ENCODE measurements around the gene IGFBP4. TPM values are rescaled to one million over a fixed set of nuclear protein-coding genes. Genes with fewer than 3 reads are reported as not detected.
A peak's percentile ranks its signal among the peaks of the same experiment; 100 is the strongest.
"Not testable (repeated sequence)": the region's sequence is repeated elsewhere in the genome, so short reads cannot be mapped to it uniquely, and the experiment has no call there.

The IGFBP4 gene
- total RNA-seq, 4 donors from 2014 or later = 35.1 to 90.4 (median 39.6) TPM

GRCh38 chr17:40410082-40410481, 33.2 kb upstream of the IGFBP4 start:
- 82 to 84% methylated on average over 1 of the region's 1 CpG for WGBS, 2 donors
- TF ChIP-seq, protein P1, sequence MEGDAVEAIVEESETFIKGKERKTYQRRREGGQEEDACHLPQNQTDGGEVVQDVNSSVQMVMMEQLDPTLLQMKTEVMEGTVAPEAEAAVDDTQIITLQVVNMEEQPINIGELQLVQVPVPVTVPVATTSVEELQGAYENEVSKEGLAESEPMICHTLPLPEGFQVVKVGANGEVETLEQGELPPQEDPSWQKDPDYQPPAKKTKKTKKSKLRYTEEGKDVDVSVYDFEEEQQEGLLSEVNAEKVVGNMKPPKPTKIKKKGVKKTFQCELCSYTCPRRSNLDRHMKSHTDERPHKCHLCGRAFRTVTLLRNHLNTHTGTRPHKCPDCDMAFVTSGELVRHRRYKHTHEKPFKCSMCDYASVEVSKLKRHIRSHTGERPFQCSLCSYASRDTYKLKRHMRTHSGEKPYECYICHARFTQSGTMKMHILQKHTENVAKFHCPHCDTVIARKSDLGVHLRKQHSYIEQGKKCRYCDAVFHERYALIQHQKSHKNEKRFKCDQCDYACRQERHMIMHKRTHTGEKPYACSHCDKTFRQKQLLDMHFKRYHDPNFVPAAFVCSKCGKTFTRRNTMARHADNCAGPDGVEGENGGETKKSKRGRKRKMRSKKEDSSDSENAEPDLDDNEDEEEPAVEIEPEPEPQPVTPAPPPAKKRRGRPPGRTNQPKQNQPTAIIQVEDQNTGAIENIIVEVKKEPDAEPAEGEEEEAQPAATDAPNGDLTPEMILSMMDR (IDR thresholded peaks at IDR 0.05) = no peak
- no peak for TF ChIP-seq POLR2A (IDR thresholded peaks at IDR 0.05)
- intact Hi-C loops (cut with DNase I; ENCODE audit: low total_unique reads) = loop anchor here (10.0 kb wide), 2 partner anchors 45 to 105 kb away; partner anchors contain the start of genes GJD3 and RARA

GRCh38 chr17:40411821-40412220, 31.4 kb upstream of the IGFBP4 start:
- no peak for DNase-seq (ENCODE audit: low spot score in 2 of 2)
- 94 to 98% methylated on average over 4 of the region's 4 CpGs for WGBS, 2 donors
- TF ChIP-seq, protein P1 (IDR thresholded peaks at IDR 0.05) = no peak
- TF ChIP-seq POLR2A (IDR thresholded peaks at IDR 0.05) = no peak
- no peak overlapping the region for H3K4me3 ChIP-seq (ENCODE audit: low read depth, poor library complexity, severe bottlenecking)
- intact Hi-C loops (cut with DNase I; ENCODE audit: low total_unique reads) = loop anchor here (10.0 kb wide), 2 partner anchors 47 to 107 kb away; partner anchors contain the start of genes GJD3 and RARA

More at GRCh38 chr17:40410082-40410481, 33.2 kb upstream of the IGFBP4 start:
- DNase-seq (ENCODE audit: low spot score in 2 of 2) = no peak
- H3K4me3 ChIP-seq (ENCODE audit: low read depth, poor library complexity, severe bottlenecking) = no peak overlapping the region

- intact Hi-C loops (cut with DNase I; ENCODE audit: low total_unique reads) = loop anchor here (10.0 kb wide), 2 partner anchors 48 to 108 kb away; partner anchors contain the start of genes GJD3 and RARA
- no peak for DNase-seq (ENCODE audit: low spot score in 2 of 2)
- no peak overlapping the region for H3K4me3 ChIP-seq (ENCODE audit: low read depth, poor library complexity, severe bottlenecking)
- no peak for TF ChIP-seq POLR2A (IDR thresholded peaks at IDR 0.05)
- TF ChIP-seq, protein P1 (IDR thresholded peaks at IDR 0.05) = no peak
Measured at GRCh38 chr17:40412880-40413279, 30.4 kb upstream of the IGFBP4 start.

DNA sequence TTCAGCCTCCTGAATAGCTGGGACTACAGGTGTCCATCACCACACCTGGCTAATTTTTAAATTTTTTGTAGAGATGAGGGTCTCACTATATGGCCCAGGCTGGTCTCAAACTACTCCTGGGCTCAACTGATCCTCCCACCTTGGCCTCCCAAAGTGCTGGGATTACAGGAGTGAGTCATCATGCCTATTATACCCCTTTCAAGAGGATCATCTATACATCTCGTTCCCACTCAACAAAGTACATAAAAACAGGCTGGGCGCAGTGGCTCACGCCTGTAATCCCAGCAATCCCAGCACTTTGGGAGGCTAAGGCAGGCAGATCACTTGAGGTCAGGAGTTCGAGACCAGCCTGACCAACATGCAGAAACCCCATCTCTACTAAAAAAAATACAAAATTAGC, 28.9 kb upstream of the IGFBP4 start:
- intact Hi-C loops (cut with DNase I; ENCODE audit: low total_unique reads) = loop anchor here (10.0 kb wide), 2 partner anchors 50 to 110 kb away; partner anchors contain the start of genes GJD3 and RARA
- H3K4me3 ChIP-seq (ENCODE audit: low read depth, poor library complexity, severe bottlenecking) = not testable (repeated sequence)
- DNase-seq (ENCODE audit: low spot score in 2 of 2) = peak in 1 of 2 donors; percentile 28
- 85 to 89% methylated on average over 4 of the region's 4 CpGs for WGBS, 2 donors

DNA sequence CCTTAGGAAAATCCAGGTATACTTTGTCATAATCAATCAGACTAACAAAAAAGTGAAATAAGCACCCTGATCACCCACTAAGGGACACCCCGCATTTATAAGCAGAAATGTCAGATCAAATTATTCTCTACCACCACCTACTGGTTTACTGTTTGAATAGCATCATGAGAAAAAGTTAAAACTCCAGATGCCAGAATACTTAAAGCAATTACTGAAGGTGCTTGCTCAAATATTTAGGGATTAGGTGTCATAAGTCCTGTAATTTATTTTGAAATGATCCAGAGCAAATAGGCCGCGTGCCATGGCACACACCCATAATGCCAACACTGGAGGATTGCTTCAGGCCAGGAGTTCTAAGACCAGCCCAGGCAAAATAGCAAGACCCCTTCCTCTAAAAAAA, 27.9 kb upstream of the IGFBP4 start:
- WGBS, 2 donors = 32 to 37% methylated on average over 3 of the region's 3 CpGs
- no peak for DNase-seq (ENCODE audit: low spot score in 2 of 2)

DNA sequence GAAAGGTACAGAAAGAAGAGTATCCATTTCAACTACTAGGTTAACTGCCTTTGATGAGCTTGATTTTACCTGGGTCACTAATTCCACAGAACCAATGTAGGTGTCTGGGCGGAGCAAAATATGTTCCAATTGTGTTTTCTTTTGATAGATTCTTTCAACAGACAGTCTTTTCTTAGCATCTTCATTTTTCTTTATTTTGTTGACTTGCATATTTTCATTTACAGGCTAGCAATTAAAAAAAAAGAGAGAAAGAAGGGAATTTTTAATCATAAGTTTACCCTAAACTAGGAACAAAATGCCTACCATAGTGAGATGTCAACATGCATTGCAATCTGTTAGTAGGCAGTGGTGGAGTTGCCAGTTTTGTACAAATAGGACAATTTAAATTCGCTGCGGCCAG, 26.6 kb upstream of the IGFBP4 start:
- WGBS, 2 donors = 34 to 43% methylated on average over 3 of the region's 3 CpGs
- TF ChIP-seq, protein P1 (IDR thresholded peaks at IDR 0.05) = no peak
- no peak for TF ChIP-seq POLR2A (IDR thresholded peaks at IDR 0.05)
- DNase-seq (ENCODE audit: low spot score in 2 of 2) = no peak
- intact Hi-C loops (cut with DNase I; ENCODE audit: low total_unique reads) = loop anchor here (10.0 kb wide), 2 partner anchors 52 to 112 kb away; partner anchors contain the start of genes GJD3 and RARA
- no peak overlapping the region for H3K4me3 ChIP-seq (ENCODE audit: low read depth, poor library complexity, severe bottlenecking)

More for the DNA sequence above, 27.9 kb upstream of the IGFBP4 start:
- TF ChIP-seq, protein P1 (IDR thresholded peaks at IDR 0.05) = peak in 1 of 3 donors; percentile 49
- no peak for TF ChIP-seq POLR2A (IDR thresholded peaks at IDR 0.05)
- intact Hi-C loops (cut with DNase I; ENCODE audit: low total_unique reads) = loop anchor here (10.0 kb wide), 2 partner anchors 51 to 111 kb away; partner anchors contain the start of genes GJD3 and RARA
- H3K4me3 ChIP-seq (ENCODE audit: low read depth, poor library complexity, severe bottlenecking) = no peak overlapping the region

All from lower leg skin (tissue), 4 donors.